Type B pancreatic cell (in vitro differentiated cells): Measurements from ENCODE around the gene NBR1. TPM values are rescaled to one million over a fixed set of nuclear protein-coding genes. Genes with fewer than 3 reads are reported as not detected.

ENCODE experiments used
- total RNA-seq: library from RNA; stranded (reverse); gene quantifications from 2 replicates; pipeline ENCODE4 v1.2.1, GENCODE V29; 2021; ENCODE audit warnings: low replicate concordance

Gene NBR1
- total RNA-seq, 1 donor from 2014 or later = 60.8 TPM

Other genes starting within 250 kb of the NBR1 start
- gene AARSD1, start 206.8 kb upstream of the NBR1 start, total RNA-seq = 37.0 and 60.0 TPM in 2 replicates
- 1.0 and 1.5 TPM in 2 replicates for gene PTGES3L, start 191.1 kb upstream of the NBR1 start, total RNA-seq
- 18.2 and 19.7 TPM in 2 replicates for gene RUNDC1, start 190.6 kb upstream of the NBR1 start, total RNA-seq
- 1,148 and 1,194 TPM in 2 replicates for gene RPL27, start 172.8 kb upstream of the NBR1 start, total RNA-seq
- 6.6 and 8.8 TPM in 2 replicates for gene IFI35, start 164.4 kb upstream of the NBR1 start, total RNA-seq
- gene VAT1, start 148.8 kb upstream of the NBR1 start, total RNA-seq = 167 and 274 TPM in 2 replicates
- 3.3 and 7.1 TPM in 2 replicates for gene RND2, start 146.0 kb upstream of the NBR1 start, total RNA-seq
- 19.4 and 38.9 TPM in 2 replicates for gene BRCA1, start 45.9 kb upstream of the NBR1 start, total RNA-seq
- gene TMEM106A, start 40.7 kb downstream of the NBR1 start, total RNA-seq = 4.4 TPM in 2 replicates
- gene CCDC200, start 57.4 kb downstream of the NBR1 start, total RNA-seq = not detected in 2 replicates
- gene RNU2-1, start 62.8 kb downstream of the NBR1 start, total RNA-seq = 3,940 and 6,478 TPM in 2 replicates
- gene ARL4D, start 227.8 kb downstream of the NBR1 start, total RNA-seq = 8.3 and 9.9 TPM in 2 replicates